Mucosa of descending colon (tissue), 3 donors: ENCODE measurements around the gene PAPSS2. TPM values are rescaled to one million over a fixed set of nuclear protein-coding genes. Genes with fewer than 3 reads are reported as not detected.

ENCODE experiments used
- ATAC-seq: fragments of 200-7000 bp; cut with Tn5 transposase; one replicate; pipeline ENCODE4 v1.9.1; 2020; ENCODE audit warnings: mild to moderate bottlenecking, moderate library complexity
- DNase-seq, 3 donors: peaks; one replicate each; pipeline ENCODE4 v3.0.0-alpha.2; 2020
- H3K36me3 ChIP-seq: fragments of 200-600 bp; one replicate; pipeline ENCODE4 v1.8.0; 2021; ENCODE audit warnings: low read depth, mild to moderate bottlenecking
- H3K4me1 ChIP-seq: fragments of 200-600 bp; one replicate; pipeline ENCODE4 v1.8.0; 2021; ENCODE audit warnings: low read depth, mild to moderate bottlenecking
- H3K4me3 ChIP-seq: fragments of 200-600 bp; one replicate; pipeline ENCODE4 v1.8.0; 2021; ENCODE audit warnings: mild to moderate bottlenecking
- H3K9me3 ChIP-seq: fragments of 200-600 bp; one replicate; pipeline ENCODE4 v1.8.0; 2021; ENCODE audit warnings: mild to moderate bottlenecking
- CTCF ChIP-seq: fragments of 200-600 bp; IDR thresholded peaks from one replicate; pipeline ENCODE4 v1.8.0; 2022; ENCODE audit warnings: antibody characterized with exemption, mild to moderate bottlenecking
- intact Hi-C, 2 donors: fragments of 100-400 bp; cut with DNase I in 1 of 2; cut with micrococcal nuclease in 1 of 2; formaldehyde crosslinking; loops; one replicate each; pipeline versions ENCODE4 v1.11.0 to v1.11.1; 2022; cut with DNase I, micrococcal nuclease
- total RNA-seq, 3 donors: library from RNA; stranded (reverse); fragmentation: NEBNext Ultra II Directional in 2 of 3; extraction: Animal tissue kit (Norgen Biotek cat#: 25700) in 2 of 3; gene quantifications; one replicate each; pipeline versions ENCODE4 v1.2.1 to v1.2.4, GENCODE V29; 2021 to 2023
- donor health status: DM: no; HTN: no; CAD: no; lungs with moderate emphysema.
- donor health status: DM: no; HTN: no; CAD: no.
- donor health status: DM: no; HTN: yes; CAD: no.

Gene PAPSS2
- total RNA-seq, 3 donors from 2014 or later: 123 to 399 (median 147) TPM

- ATAC-seq (no peak), DNase-seq (no peak)
- no peak overlapping the region for H3K4me3 ChIP-seq
- intact Hi-C loops: no loop called here
- TF ChIP-seq CTCF: no peak
- no peaks in the 10 kb centered on the region for H3K9me3 ChIP-seq
- H3K4me1 ChIP-seq: peaks cover 5% of the 10 kb centered on the region
- H3K36me3 ChIP-seq: no peaks in the 10 kb centered on the region
Observed at GRCh38 chr10:87750817-87751216, 91.1 kb downstream of the PAPSS2 start.

GRCh38 chr10:87751274-87751673, 91.6 kb downstream of the PAPSS2 start:
- DNase-seq (no peak), ATAC-seq (no peak)
- Histone ChIP-seq H3K36me3 (no peaks in the 10 kb centered on the region), H3K9me3 (no peaks in the 10 kb centered on the region), H3K4me1 (peaks cover 5% of the 10 kb centered on the region), H3K4me3 (no peak overlapping the region)
- intact Hi-C loops: no loop called here
- TF ChIP-seq CTCF: no peak

- ATAC-seq (peak; percentile 66), DNase-seq (no peak)
- Histone ChIP-seq H3K9me3 (no peaks in the 10 kb centered on the region), H3K4me3 (no peak overlapping the region), H3K4me1 (peaks cover 5% of the 10 kb centered on the region), H3K36me3 (no peaks in the 10 kb centered on the region)
- TF ChIP-seq CTCF: no peak
- intact Hi-C loops: no loop called here
Observed at GRCh38 chr10:87752566-87752965, 92.9 kb downstream of the PAPSS2 start.

GRCh38 chr10:87753995-87754866, 94.6 kb downstream of the PAPSS2 start:
- intact Hi-C loops: no loop called here
- ATAC-seq: no peak

GRCh38 chr10:87757685-87758084, 98.0 kb downstream of the PAPSS2 start:
- Histone ChIP-seq H3K9me3 (no peaks in the 10 kb centered on the region), H3K4me3 (no peak overlapping the region), H3K36me3 (no peaks in the 10 kb centered on the region), H3K4me1 (peaks cover 3% of the 10 kb centered on the region)
- no peak for ATAC-seq
- TF ChIP-seq CTCF: no peak
- intact Hi-C loops: no loop called here
- no peak for DNase-seq

More at GRCh38 chr10:87753995-87754866, 94.6 kb downstream of the PAPSS2 start:
- Histone ChIP-seq H3K4me1 (peaks cover 5% of the 10 kb centered on the region), H3K36me3 (no peaks in the 10 kb centered on the region), H3K9me3 (no peaks in the 10 kb centered on the region), H3K4me3 (no peak overlapping the region)
- DNase-seq: no peak
- TF ChIP-seq CTCF: no peak
